Ammon's horn (tissue), 1 donor: Measurements from ENCODE around the gene RGN.
"Not testable (repeated sequence)": the region's sequence is repeated elsewhere in the genome, so short reads cannot be mapped to it uniquely, and the experiment has no call there.

ENCODE experiments used
- DNase-seq: peaks from one replicate; pipeline ENCODE4 v3.0.0-alpha.2; 2016; ENCODE audit warnings: low spot score

RGN gene

DNA sequence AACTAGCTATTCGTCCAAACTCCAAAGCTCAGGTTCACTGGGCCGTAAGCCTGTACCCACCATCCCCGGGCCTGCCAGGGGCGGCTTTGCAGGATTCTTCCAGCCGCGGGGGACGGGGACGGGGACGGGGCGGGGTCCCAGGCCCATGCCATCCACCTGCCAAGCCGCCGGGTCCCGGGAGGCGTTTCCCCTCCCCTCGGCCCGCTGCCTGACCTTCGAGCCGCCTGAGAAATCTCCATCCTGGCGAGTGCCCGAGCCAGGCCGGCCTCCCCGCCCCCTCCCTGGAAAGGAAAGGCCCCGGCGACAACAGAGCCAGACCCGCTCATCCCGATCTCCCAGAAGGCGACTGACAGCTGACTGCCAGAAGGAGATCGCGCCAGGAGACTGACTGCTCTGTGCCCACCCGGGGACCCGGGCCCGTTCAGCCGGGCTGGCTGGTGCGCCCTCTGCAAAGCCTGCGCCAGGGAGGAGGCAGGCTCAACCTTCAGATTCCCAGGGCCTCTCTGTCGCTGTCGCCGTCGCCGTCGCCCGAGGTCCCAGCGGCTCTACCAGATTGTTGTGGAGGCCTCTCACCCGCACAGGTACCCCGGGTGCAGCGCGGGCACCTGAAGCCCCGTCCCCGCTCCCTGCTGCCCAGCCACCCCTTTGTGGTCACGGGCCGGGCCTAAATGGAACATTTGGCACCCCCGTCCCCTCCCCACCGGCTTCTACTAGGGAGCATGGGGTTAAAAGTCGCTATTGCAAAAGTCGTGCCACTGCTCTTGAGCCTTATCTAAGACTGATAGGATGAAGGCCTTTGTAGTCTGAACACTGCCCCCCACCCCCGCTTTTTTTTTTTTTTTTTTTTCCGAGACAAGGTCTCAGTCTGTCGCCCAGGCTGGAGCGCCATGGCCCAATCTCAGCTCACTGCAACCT is at the start of gene RGN:
Gene RGN (plus strand): TSS at position 315 of the 915 bp plus-strand sequence. CDS start 2,702 bp downstream, outside the sequence.
- peak; percentile 2 for DNase-seq

DNA sequence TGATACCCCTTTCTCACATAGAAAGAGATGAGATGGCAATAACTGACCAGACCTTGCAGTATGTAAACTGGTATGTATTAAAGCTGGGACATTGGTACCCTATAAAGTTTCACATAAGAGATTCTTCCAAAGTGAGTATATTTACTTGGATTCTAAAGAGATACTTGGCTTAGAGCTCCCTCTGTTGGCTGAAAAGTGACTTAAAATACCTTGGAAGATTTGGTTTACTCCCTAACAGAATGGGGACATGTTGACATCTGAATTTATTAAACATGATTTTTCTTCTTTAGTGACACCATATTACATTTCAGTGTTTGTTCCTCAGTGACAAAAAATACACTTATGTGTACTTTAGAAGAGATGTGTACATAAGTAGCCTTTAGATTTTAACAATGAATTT is 47.9 kb upstream of the RGN start:
- DNase-seq, result peak; percentile 54

- DNase-seq, result no peak
Measured at GRCh38 chrX:47047989-47048388, 30.3 kb upstream of the RGN start.

GRCh38 chrX:47059142-47059874 is 18.9 kb upstream of the RGN start:
- no peak for DNase-seq

GRCh38 chrX:47060708-47061107 is 17.5 kb upstream of the RGN start:
- no peak for DNase-seq

GRCh38 chrX:47061238-47061919 is 16.9 kb upstream of the RGN start:
- no peak for DNase-seq

- DNase-seq, result no peak
Measured at GRCh38 chrX:47063179-47063578, 15.1 kb upstream of the RGN start.

DNA sequence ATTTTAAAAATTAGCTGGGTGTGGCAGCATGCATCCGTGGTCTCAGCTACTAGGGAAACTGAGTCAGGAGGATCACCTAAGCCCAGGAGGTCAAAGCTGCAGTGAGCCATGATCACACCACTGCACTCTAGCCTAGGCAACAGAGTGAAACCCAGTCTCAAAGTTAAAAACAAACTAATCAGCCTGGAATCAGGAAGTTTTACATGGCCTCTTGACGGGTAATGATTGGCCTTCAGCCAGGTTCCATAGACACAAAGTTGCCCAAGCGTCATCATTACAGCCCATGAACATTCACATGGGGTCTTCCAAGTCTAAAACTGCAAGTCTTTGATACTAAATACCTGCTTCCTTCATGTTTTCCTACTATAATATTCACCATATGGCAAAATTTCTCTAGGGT is 10.0 kb upstream of the RGN start:
- DNase-seq, result no peak

DNA sequence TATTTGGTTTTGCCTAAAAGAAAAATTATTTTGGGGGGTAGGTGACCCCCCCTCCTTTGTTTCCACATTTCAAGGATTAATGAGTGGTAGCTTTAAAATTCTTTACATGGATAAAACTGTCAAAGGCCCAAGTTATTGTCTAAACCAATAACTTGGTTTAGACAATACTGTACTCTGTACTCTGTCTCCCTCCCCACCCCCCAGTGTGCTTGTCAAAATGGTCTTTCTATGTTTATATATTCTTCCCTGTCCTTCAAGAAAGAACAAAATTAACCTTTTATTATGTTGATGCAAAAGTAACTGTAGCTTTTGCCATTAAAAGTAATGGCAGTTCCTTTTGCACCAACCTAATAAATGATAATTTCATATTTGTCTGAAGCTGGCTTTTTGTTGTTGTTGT is 9.5 kb upstream of the RGN start:
- no peak for DNase-seq

- no peak for DNase-seq
Measured at GRCh38 chrX:47080215-47080914, 2.1 kb downstream of the RGN start.

DNA sequence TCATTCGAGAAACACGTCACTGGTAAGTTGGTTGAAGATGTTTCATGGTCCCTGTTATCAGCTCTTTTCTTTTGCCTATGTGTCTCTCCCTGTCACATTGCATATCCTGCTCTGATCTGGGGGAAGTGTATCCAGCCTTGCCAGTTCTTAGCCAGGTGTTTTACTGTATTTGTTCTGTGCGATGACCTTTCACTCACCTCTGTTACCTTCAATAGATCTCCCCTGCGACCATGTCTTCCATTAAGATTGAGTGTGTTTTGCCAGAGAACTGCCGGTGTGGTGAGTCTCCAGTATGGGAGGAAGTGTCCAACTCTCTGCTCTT is 2.6 kb downstream of the RGN start:
- DNase-seq, result no peak

DNA sequence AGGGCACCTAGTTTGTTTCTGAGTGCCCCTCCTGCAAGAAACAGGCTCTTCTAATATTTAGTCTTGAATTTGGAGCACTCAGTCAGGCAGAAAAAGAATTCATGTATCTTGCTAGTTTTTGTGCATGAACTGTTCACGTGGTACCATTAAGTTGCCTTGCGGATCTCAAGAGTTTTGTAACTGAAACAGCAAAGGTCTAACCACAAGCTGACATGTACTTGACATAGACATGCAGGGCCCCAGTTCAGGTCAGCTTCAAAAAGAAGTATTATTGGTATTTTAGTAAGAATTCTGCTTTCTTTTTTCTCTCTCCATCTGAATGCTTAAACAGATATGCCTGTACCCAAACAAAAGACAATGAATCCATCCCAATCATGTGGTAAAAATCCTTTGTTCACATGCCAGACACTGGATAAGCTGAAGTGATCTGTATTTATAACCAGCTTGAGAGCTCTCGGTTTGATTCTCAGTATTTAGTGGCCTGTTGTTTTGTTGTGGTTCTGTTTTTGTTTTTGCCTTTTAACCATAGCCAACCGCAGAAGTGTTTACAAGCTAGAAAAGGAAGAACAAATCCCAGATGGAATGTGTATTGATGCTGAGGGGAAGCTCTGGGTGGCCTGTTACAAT is 13.0 kb downstream of the RGN start:
- peak; percentile 29 for DNase-seq

- DNase-seq, result peak; percentile 37
Measured at GRCh38 chrX:47093248-47093647, 15.0 kb downstream of the RGN start.

- DNase-seq, result no peak
Measured at GRCh38 chrX:47093860-47094259, 15.6 kb downstream of the RGN start.

GRCh38 chrX:47097018-47097417 is 18.8 kb downstream of the RGN start:
- DNase-seq, result no peak

GRCh38 chrX:47098338-47099094 is 20.3 kb downstream of the RGN start:
- DNase-seq, result no peak

DNA sequence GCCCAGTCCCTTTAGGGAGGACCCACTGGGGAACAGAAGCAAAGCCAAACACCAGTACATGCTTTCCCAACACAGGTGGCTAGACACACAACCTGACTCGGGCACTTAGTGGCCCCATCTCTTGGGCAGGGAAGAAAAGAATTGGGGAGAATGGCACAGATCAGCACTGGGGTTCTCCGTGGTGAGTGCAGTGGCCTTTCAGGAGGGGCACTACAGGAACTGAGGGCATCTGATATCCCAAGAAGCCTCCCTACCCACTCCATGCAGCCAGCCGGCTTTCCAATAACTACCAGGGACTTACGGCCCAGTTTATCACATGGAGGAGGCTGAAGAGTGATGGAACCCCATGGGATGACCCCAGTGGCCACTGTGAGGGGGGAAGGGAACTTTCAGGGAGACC is 23.0 kb downstream of the RGN start:
- no peak for DNase-seq

DNA sequence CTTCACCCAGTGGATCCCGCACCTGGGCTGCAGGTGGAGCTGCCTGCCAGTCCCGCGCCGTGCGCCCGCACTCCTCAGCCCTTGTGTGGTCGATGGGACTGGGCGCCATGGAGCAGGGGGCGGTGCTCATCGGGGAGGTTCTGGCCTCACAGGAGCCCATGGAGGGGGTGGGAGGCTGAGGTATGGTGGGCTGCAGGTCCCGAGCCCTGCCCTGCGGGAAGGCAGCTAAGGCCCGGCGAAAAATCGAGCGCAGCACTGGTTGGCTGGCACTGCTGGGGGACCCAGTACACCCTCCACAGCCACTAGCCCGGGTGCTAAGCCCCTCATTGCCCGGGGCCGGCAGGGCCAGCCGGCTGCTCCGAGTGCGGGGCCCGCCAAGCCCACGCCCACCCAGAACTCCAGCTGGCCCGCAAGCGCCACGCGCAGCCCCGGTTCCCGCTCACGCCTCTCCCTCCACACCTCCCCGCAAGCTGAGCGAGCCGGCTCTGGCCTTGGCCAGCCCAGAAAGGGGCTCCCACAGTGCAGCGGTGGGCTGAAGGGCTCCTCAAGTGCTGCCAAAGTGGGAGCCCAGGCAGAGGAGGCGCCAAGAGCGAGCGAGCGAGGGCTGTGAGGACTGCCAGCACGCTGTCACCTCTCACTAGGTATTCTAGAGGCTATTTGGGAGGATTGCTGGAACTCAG is 32.8 kb downstream of the RGN start:
- DNase-seq, result not testable (repeated sequence)

- DNase-seq, result peak; percentile 8
Measured at GRCh38 chrX:47112316-47112954, 34.2 kb downstream of the RGN start.
